Activated CD8-positive, alpha-beta memory T cell treated with anti-CD3 and anti-CD28 coated beads, Interleukin-2, amount 50 U/mL, for 1 hour (primary cell): ENCODE results near the gene MSTO1.
"Not testable (repeated sequence)": the region's sequence is repeated elsewhere in the genome, so short reads cannot be mapped to it uniquely, and the experiment has no call there.

Experiments
- DNase-seq: peaks from one replicate; pipeline ENCODE4 v3.0.0-alpha.2; 2020; ENCODE audit errors: extremely low read depth

MSTO1 gene

GRCh38 chr1:155609515-155610256 is at the start of gene MSTO1:
TSS of gene MSTO1 (plus strand) at chr1:155610218. CDS start at chr1:155610249, 31 bp downstream.
- DNase-seq: peak; percentile 85

- not testable (repeated sequence) for DNase-seq
Observed at GRCh38 chr1:155561779-155562580, 48.0 kb upstream of the MSTO1 start.

DNA sequence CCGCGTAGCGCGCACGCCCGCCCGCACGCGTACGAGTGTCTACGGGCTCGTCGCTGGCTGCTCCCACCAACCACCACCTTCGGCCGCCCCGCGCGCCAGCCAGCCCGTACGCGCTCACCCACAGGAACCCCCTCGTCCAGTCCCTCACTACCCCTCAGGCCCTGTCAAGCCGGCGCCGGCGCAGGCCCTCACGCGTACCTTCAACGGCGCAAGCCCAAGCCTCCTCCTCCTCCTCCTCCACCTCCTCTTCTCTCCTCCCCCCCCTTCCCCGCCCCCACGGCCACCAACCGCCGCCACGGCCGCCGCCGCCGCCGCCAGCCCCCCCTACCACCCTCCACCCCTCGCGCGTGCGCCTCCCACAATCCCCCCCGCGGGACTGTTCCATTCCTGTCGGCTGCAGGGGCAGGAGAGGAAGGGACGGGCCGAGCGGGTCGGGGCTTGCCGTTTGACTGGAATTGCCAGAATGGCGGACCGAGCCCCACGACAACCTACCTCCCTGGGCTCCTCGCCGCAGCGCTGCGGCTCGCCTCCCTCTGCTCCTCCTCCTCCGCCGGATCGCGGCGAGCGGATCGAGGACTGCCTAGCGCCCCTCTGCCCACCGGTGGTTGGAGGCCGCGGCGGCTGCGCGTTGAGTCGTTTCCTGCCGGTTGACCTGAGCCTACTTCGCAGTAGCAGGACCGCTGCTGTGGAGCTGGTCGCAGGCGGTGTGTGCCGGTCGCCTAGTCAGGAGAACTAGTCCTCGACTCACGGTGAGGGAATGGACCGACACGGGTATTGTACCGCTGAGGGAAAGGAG is 47.2 kb upstream of the MSTO1 start, which contains the start of gene ASH1L:
Gene ASH1L, minus strand, starts transcription at position 223 of the 796 bp plus-strand sequence. CDS start 41,284 bp downstream, outside the sequence.
- peak; percentile 83 for DNase-seq

DNA sequence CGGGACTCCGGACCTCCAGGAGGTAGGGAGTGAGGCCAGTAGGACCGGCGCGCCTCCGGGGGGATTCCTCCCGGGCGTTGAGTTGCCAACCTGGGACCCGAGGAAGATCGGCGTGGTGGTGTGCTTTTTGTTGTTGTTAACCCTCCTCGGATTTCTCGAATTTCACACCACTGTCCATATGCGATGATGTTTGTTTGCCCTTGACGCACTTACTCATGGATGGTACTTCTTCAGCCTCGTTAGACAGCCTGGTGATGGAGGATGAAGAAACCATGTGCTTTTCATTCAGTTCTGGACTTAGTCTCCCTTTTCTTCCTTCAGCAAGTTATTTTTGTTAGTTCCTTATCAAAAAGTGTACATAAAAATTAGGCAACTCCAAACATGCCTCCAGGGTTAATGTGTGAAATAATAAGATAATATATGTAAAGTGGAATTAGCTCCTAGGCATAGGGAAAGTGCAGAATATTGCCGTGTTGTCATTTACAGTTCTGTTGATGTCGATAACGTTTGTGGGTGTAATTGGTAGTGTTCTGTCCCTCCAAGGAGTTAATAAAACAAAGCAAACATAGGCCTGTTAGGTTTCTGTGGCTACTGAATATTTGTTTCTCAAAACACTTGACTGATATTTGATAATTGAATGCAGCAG is 46.5 kb upstream of the MSTO1 start:
- not testable (repeated sequence) for DNase-seq

DNA sequence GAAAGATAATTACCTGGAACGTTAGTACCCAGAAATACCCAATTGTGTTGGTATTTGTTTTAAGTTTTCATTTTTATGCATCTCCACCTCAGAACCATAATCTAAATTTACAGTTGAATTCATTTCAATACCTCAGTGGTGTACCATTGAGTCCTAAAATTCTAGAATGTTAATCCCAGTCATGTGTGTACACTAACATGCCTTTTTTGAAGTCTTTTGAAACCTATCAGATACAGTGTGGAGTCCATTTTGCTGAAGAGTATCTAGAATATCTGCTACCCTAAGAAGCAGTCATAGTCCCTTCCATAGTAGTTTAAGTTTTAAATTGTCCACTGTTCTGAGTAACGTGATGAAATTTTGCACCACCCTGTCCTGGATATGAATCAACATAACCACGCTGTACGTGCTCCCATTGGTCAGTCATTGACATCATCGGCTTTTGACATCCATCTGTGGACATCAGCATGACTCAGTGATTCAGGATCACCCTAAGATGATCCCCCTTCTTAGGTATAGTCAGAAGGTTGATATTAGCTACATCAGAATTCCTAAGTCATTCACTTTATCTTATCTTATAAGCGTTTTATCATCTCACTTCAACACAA is 39.9 kb upstream of the MSTO1 start:
- DNase-seq: no peak

GRCh38 chr1:155570593-155570990 is 39.4 kb upstream of the MSTO1 start:
- no peak for DNase-seq

GRCh38 chr1:155574077-155574476 is 35.9 kb upstream of the MSTO1 start:
- DNase-seq: no peak

GRCh38 chr1:155575608-155576007 is 34.4 kb upstream of the MSTO1 start:
- DNase-seq: not testable (repeated sequence)

GRCh38 chr1:155583846-155584245 is 26.2 kb upstream of the MSTO1 start:
- DNase-seq: not testable (repeated sequence)

- DNase-seq: not testable (repeated sequence)
Observed at GRCh38 chr1:155589282-155589681, 20.7 kb upstream of the MSTO1 start.

DNA sequence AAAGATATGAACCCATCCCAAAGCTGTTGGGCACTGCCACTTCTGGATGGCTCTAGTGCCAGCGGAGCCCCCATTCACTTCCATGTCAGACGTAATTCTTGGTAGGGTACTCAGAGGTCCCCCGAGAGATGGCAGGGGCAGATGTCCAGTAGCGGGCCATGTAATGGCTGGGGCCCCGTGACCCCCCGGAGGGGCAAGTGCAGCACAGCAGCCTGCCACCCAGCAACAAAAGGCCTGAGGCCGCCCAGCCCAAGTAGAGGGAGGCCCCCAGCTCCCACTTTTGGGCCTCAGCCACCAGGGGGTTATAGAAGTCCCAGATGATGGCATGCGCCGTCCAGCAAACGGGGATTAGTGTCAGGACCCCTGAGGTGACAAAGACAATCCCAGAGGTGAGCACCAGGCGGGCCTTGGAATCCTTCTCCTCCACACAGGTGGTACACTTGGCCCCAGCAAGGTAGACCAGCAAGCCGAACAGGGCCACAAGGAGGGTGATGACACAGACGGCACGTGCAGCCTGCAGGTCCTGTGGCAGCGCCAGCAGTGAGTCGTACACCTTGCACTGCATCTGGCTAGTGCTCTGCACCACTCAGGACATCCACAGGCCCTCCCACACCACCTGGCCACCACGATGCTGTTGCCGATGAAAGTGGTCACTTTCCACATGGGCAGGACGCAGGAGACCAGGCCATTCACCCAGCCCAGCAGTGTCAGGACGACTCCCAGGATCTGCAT is 19.3 kb upstream of the MSTO1 start:
- DNase-seq: not testable (repeated sequence)

GRCh38 chr1:155591770-155592169 is 18.2 kb upstream of the MSTO1 start:
- no peak for DNase-seq

- not testable (repeated sequence) for DNase-seq
Observed at GRCh38 chr1:155595877-155596474, 14.0 kb upstream of the MSTO1 start.

GRCh38 chr1:155596864-155597263 is 13.2 kb upstream of the MSTO1 start:
- DNase-seq: no peak

DNA sequence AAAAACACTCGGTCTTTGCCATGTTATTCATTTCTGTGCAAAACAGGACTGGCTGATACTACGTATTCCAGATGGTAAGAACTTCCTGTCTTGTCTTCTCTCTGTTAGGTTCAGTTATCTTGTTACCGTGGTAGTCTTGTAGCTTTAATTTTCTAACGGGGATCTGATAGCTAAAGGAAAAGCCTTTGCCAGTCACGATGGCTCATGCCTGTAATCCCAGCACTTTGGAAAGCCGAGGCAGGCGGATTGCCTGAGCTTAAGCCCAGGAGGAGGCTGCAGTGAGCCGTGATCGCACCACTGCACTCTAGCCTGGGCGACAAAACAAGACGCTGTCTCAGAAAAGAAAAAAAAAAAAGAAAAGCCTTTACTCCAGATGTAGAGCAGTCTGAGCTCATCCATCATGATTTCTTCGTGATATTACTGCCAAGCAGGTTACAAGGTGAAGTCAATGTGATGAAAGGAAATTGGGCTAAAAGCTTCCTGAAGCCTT is 11.1 kb upstream of the MSTO1 start:
- no peak for DNase-seq

GRCh38 chr1:155599828-155600572 is 10.0 kb upstream of the MSTO1 start:
- not testable (repeated sequence) for DNase-seq

DNA sequence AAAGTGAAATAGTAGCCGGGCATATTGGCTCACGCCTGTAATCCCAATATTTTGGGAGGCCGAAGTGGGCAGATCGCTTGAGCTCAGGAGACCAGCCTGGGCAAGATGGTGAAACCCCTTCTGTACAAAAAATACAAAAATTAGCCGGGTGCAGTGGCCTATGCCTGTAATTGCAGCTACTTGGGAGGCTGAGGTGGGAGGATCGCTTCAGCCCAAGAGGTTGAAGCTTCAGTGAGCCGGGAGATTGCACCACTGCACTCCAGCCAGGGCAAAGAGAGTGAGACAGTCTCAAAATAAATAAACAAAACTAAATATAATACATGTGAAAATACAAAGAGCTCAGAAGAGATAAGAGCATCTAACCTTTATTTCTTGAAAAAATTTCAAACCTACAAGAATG is 2.3 kb upstream of the MSTO1 start:
- DNase-seq: no peak

DNA sequence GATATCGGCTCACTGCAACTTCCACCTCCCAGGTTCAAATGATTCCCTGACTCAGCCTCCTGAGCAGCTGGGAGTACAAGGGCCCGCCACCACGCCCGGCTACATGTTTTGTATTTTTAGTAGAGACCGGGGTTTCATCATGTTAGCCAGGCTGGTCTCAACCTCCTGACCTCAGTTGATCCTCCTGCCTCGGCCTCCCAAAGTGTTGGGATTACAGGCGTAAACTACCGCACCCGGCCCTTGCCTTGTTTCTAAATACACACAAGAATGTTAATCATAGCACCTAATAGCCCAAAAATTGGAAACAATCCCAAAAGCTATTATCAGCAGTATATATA is 1.2 kb upstream of the MSTO1 start:
- no peak for DNase-seq

GRCh38 chr1:155610257-155610647 is 234 bp downstream of the MSTO1 start:
- not testable (repeated sequence) for DNase-seq
